RWPE2 (cell line): ENCODE measurements around the gene SASH1.
A peak's percentile ranks its signal among the peaks of the same experiment; 100 is the strongest.

Experiments
- ATAC-seq: fragments of 200-7000 bp; cut with Tn5 transposase; 3 replicates; pipeline ENCODE4 v1.9.1; 2021; ENCODE audit warnings: low read depth
- DNase-seq: peaks from one replicate; pipeline ENCODE4 v3.0.0-alpha.2; 2020; ENCODE audit warnings: low spot score
- H3K27ac ChIP-seq: fragments of 450-650 bp; 2 replicates; pipeline ENCODE4 v1.5.1; 2017; ENCODE audit warnings: mild to moderate bottlenecking; ENCODE audit not compliant: poor library complexity, severe bottlenecking
- H3K27me3 ChIP-seq: fragments of 250-450 bp; sonication (Bioruptor Pico); 2 replicates; pipeline ENCODE4 v1.5.1; 2021; ENCODE audit warnings: mild to moderate bottlenecking, moderate library complexity; ENCODE audit not compliant: insufficient read depth, poor library complexity, severe bottlenecking
- H3K36me3 ChIP-seq: fragments of 250-450 bp; sonication (Bioruptor Pico); 2 replicates; pipeline ENCODE4 v1.5.1; 2020; ENCODE audit warnings: low read depth, mild to moderate bottlenecking, moderate library complexity
- H3K4me1 ChIP-seq: fragments of 250-450 bp; sonication (Bioruptor Pico); 2 replicates; pipeline ENCODE4 v1.5.1; 2021; ENCODE audit warnings: mild to moderate bottlenecking, moderate library complexity; ENCODE audit not compliant: insufficient read depth, poor library complexity, severe bottlenecking
- H3K4me3 ChIP-seq: fragments of 250-450 bp; sonication (Bioruptor Pico); 2 replicates; pipeline ENCODE4 v1.5.1; 2021; ENCODE audit warnings: mild to moderate bottlenecking, moderate library complexity; ENCODE audit not compliant: severe bottlenecking
- H3K9me3 ChIP-seq: fragments of 250-450 bp; sonication (Bioruptor Pico); 2 replicates; pipeline ENCODE4 v1.5.1; 2021; ENCODE audit warnings: mild to moderate bottlenecking, moderate library complexity; ENCODE audit not compliant: severe bottlenecking
- CTCF ChIP-seq: fragments of 450-650 bp; IDR thresholded peaks from one replicate; pipeline ENCODE4 v1.5.1; 2017; ENCODE audit warnings: mild to moderate bottlenecking, moderate library complexity; ENCODE audit not compliant: poor library complexity, severe bottlenecking

Gene SASH1

GRCh38 chr6:148440016-148440415 is 97.4 kb downstream of the SASH1 start:
- Histone ChIP-seq H3K27me3 (no peaks in the 10 kb centered on the region), H3K27ac (peak overlapping the region; percentile 100), H3K4me3 (no peak overlapping the region), H3K9me3 (no peaks in the 10 kb centered on the region), H3K36me3 (no peaks in the 10 kb centered on the region), H3K4me1 (peaks cover 29% of the 10 kb centered on the region)
- DNase-seq (no peak), ATAC-seq (no peak)
- TF ChIP-seq CTCF, result no peak

GRCh38 chr6:148440877-148441453 is 98.3 kb downstream of the SASH1 start:
- H3K4me1 ChIP-seq, result peaks cover 36% of the 10 kb centered on the region
- DNase-seq (peak; percentile 90), ATAC-seq (peak; percentile 92)
- no peak overlapping the region for H3K4me3 ChIP-seq
- peak overlapping the region; percentile 100 for H3K27ac ChIP-seq
- no peaks in the 10 kb centered on the region for H3K9me3 ChIP-seq
- H3K27me3 ChIP-seq, result no peaks in the 10 kb centered on the region
- H3K36me3 ChIP-seq, result no peaks in the 10 kb centered on the region
- peak; percentile 4 for TF ChIP-seq CTCF

GRCh38 chr6:148441454-148441911 is 98.8 kb downstream of the SASH1 start:
- H3K27ac ChIP-seq, result peak overlapping the region; percentile 100
- ATAC-seq, result peak; percentile 94
- H3K4me1 ChIP-seq, result peaks cover 40% of the 10 kb centered on the region
- no peak overlapping the region for H3K4me3 ChIP-seq
- no peaks in the 10 kb centered on the region for H3K36me3 ChIP-seq
- no peaks in the 10 kb centered on the region for H3K9me3 ChIP-seq
- H3K27me3 ChIP-seq, result no peaks in the 10 kb centered on the region
- TF ChIP-seq CTCF, result peak; percentile 5
- no peak for DNase-seq

GRCh38 chr6:148443798-148444560 is 101.3 kb downstream of the SASH1 start:
- H3K27me3 ChIP-seq, result no peaks in the 10 kb centered on the region
- H3K27ac ChIP-seq, result peak overlapping the region; percentile 48
- DNase-seq, result no peak
- H3K4me1 ChIP-seq, result peaks cover 45% of the 10 kb centered on the region
- H3K4me3 ChIP-seq, result no peak overlapping the region
- no peak for TF ChIP-seq CTCF
- H3K36me3 ChIP-seq, result no peaks in the 10 kb centered on the region
- H3K9me3 ChIP-seq, result no peaks in the 10 kb centered on the region
- ATAC-seq, result no peak

GRCh38 chr6:148445116-148445515 is 102.5 kb downstream of the SASH1 start:
- Histone ChIP-seq H3K4me3 (no peak overlapping the region), H3K27me3 (no peaks in the 10 kb centered on the region), H3K27ac (peak overlapping the region; percentile 48), H3K36me3 (no peaks in the 10 kb centered on the region), H3K4me1 (peaks cover 45% of the 10 kb centered on the region), H3K9me3 (no peaks in the 10 kb centered on the region)
- no peak for ATAC-seq
- DNase-seq, result no peak
- no peak for TF ChIP-seq CTCF
